Gastrocnemius medialis (tissue), 4 donors: ENCODE data around the gene BMERB1. TPM values are rescaled to one million over a fixed set of nuclear protein-coding genes. Genes with fewer than 3 reads are reported as not detected.
A peak's percentile ranks its signal among the peaks of the same experiment; 100 is the strongest.

Experiments used
- ATAC-seq, 2 donors: fragments of 150-250 bp; one replicate each; pipeline ENCODE4 v1.9.1; 2016
- DNase-seq, 2 donors: peaks; one replicate each; pipeline ENCODE4 v3.0.0-alpha.2; 2019
- H3K27ac ChIP-seq, 4 donors: fragments of 200-600 bp; sonication (generic); 1 replicate in 1 of 4; 2 replicates in 3 of 4; pipeline ENCODE4 v1.5.1; 2016 to 2018; ENCODE audit warnings: mild to moderate bottlenecking in 2 of 4, moderate library complexity in 1 of 4
- H3K27me3 ChIP-seq, 3 donors: fragments of 200-600 bp; sonication (generic) in 2 of 3; 1 replicate in 1 of 3; 2 replicates in 2 of 3; pipeline versions ENCODE4 v1.5.1 to v1.6.0; 2016 to 2019; ENCODE audit warnings: mild to moderate bottlenecking in 1 of 3, moderate library complexity in 1 of 3
- H3K36me3 ChIP-seq, 2 donors: fragments of 200-600 bp; sonication (generic) in 1 of 2; one replicate each; pipeline ENCODE4 v1.5.1; 2017 to 2018
- H3K4me1 ChIP-seq, 2 donors: fragments of 200-600 bp; sonication (generic) in 1 of 2; one replicate each; pipeline ENCODE4 v1.5.1; 2016 to 2017; ENCODE audit warnings: mild to moderate bottlenecking in 2 of 2
- H3K4me3 ChIP-seq, 4 donors: fragments of 200-600 bp; sonication (generic) in 3 of 4; 1 replicate in 1 of 4; 2 replicates in 3 of 4; pipeline ENCODE4 v1.5.1; 2016 to 2019; ENCODE audit warnings: mild to moderate bottlenecking in 2 of 4
- H3K9me3 ChIP-seq, 3 donors: fragments of 200-600 bp; sonication (generic) in 2 of 3; 1 replicate in 1 of 3; 2 replicates in 2 of 3; pipeline ENCODE4 v1.5.1; 2016 to 2019
- POLR2A ChIP-seq, 2 donors: fragments of 450-650 bp; IDR thresholded peaks; one replicate each; pipeline ENCODE4 v1.6.1; 2017; ENCODE audit warnings: antibody characterized with exemption in 2 of 2, mild to moderate bottlenecking in 2 of 2, moderate library complexity in 2 of 2
- in situ Hi-C, 4 donors: fragments of 200-750 bp; cut with MboI; loops; one replicate each; pipeline versions ENCODE4 v1.15.0 to v1.8.0; 2017; ENCODE audit warnings: low sequenced_read_pairs in 4 of 4
- intact Hi-C: fragments of 100-400 bp; cut with DNase I; formaldehyde crosslinking; loops from one replicate; pipeline ENCODE4 v1.15.1; 2023; ENCODE audit warnings: low total_unique reads
- total RNA-seq, 4 donors: library from RNA; depleted of rRNA; stranded (reverse); fragments of >200 nt; gene quantifications; one replicate each; pipeline versions ENCODE4 v1.1.0 to v1.2.3, GENCODE V29; 2016
- TF ChIP-seq, protein P1 (sequence below), 5 experiments: fragments of 450-650 bp in 3 of 5; fragments of 200-600 bp in 2 of 5; sonication (generic) in 2 of 5; IDR thresholded peaks in 4 of 5; conservative IDR thresholded peaks in 1 of 5; 1 replicate in 4 of 5; 2 replicates in 1 of 5; pipeline ENCODE4 v1.5.1; 2016 to 2019; ENCODE audit warnings: antibody characterized with exemption in 5 of 5, mild to moderate bottlenecking in 3 of 5, moderate library complexity in 3 of 5

Gene BMERB1
- total RNA-seq, 4 donors from 2014 or later: 112 to 392 (median 237) TPM

DNA sequence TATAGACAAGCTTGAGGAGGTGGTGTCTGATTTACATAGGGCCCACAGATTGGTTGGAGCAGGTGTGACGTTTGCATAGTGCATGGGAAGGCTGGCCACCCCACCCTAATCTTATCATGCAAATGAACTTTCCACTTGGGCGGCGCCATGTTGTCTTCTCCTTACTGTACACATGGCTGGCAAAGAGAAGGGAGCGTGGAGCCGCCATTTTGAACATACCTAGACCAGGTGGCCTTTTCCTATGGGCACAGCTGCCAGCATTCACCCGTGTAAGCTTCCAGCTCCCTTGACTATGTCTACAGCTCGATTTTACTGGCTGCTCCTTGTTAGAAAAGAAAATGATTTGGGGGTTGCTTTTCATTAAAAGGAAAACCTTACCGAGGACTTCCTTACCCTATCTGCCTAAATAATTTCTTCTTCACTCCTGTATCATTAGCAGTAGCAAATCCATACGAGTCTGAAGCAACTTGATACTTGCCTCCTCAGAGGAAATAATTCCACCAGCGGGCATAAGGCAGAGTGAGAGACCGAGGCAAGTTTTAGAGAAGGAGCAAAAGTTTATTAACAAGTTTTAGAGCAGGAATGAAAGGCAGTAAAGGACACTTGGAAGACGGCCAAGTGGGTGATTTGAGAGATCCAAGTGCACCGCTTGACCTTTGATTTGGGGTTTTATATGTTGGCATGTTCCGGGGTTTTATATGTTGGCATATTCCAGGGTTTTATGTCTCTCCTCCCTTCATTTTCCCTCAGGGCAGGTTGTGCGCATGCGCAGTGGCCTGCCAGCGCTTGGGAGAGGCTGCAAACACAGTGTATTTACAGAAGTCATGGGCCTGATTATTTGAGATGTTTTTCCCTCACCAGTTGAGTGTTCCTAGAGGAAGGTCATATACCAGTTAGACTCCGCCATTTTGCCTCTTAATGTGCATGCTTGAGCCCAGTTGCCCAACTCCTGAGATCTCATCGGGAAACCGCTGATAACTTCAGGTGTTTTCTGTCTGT is 142.9 kb downstream of the BMERB1 start:
- Histone ChIP-seq H3K36me3 (no peaks in the 10 kb centered on the region), H3K4me3 (no peak overlapping the region), H3K27me3 (no peaks in the 10 kb centered on the region), H3K27ac (peak overlapping the region; percentile 70 to 81 (median 75)), H3K9me3 (no peaks in the 10 kb centered on the region), H3K4me1 (peaks cover 17 to 31% of the 10 kb centered on the region in 2 donors)
- in situ Hi-C loops: no loop called here
- ATAC-seq (no peak), DNase-seq (no peak)
- intact Hi-C loops: no loop called here
- TF ChIP-seq, protein P1, sequence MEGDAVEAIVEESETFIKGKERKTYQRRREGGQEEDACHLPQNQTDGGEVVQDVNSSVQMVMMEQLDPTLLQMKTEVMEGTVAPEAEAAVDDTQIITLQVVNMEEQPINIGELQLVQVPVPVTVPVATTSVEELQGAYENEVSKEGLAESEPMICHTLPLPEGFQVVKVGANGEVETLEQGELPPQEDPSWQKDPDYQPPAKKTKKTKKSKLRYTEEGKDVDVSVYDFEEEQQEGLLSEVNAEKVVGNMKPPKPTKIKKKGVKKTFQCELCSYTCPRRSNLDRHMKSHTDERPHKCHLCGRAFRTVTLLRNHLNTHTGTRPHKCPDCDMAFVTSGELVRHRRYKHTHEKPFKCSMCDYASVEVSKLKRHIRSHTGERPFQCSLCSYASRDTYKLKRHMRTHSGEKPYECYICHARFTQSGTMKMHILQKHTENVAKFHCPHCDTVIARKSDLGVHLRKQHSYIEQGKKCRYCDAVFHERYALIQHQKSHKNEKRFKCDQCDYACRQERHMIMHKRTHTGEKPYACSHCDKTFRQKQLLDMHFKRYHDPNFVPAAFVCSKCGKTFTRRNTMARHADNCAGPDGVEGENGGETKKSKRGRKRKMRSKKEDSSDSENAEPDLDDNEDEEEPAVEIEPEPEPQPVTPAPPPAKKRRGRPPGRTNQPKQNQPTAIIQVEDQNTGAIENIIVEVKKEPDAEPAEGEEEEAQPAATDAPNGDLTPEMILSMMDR (IDR thresholded peaks at IDR 0.05 in 4 of 5, conservative IDR thresholded peaks at IDR 0.05 in 1 of 5): no peak
- TF ChIP-seq POLR2A (IDR thresholded peaks at IDR 0.05): no peak

DNA sequence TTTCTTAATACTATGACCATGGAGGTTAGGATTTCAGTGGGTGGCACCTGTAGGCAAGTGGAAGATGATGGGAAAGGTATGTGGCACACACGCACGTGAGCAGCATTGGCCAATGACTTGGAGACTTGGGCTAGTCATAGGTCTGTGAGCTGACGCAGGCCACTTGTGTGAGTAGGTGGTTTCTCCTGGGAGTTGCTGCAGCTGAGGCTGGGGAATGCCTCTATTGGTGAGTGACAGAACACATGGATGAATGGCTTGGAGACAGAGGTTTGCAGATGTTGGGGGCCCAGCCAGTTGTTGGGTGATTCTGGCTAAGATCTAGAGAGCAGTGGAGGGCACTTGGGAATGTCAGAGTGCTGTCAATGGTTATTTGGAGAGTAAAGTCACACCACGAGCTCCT is 144.4 kb downstream of the BMERB1 start:
- Histone ChIP-seq H3K9me3 (no peaks in the 10 kb centered on the region), H3K27me3 (no peaks in the 10 kb centered on the region), H3K36me3 (peaks cover 0 to 11% of the 10 kb centered on the region in 2 donors), H3K27ac (no peak overlapping the region), H3K4me1 (peaks cover 11 to 22% of the 10 kb centered on the region in 2 donors), H3K4me3 (no peak overlapping the region)
- TF ChIP-seq POLR2A (IDR thresholded peaks at IDR 0.05): no peak
- TF ChIP-seq, protein P1 (IDR thresholded peaks at IDR 0.05 in 4 of 5, conservative IDR thresholded peaks at IDR 0.05 in 1 of 5): no peak
- in situ Hi-C loops (no loop called here), intact Hi-C loops (no loop called here)
- DNase-seq (no peak), ATAC-seq (no peak)

DNA sequence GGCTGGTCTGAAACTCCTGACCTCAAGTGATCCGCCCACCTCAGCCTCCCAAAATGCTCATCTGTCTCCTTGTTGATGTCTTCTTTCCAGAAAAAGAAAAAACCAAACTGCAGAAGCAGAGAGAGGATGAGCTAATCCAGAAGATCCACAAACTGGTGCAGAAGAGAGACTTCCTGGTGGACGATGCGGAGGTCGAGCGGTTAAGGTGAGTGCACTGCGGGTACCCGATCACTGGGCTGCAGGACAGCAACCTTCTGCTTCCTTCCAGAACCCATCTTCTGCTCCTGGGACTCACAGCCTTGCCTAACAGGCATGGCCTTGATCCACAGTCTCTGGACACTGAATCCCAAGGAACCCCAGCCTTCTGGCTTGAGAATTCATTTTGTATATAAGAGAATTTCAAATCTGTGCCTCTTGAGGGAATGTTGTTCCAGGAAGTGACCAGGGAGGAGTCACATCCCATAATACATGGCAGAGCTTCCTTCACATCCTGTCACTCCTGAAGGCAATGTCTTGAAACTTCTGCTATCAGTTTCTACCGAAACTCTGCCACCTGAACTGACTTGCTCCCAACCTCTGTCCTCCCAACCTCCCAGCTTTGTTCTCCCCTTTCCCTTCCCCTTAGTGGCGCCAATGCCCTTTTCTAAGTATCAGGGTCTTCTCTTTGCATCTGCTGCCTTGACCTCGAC is 146.9 kb downstream of the BMERB1 start:
- Histone ChIP-seq H3K27ac (peak overlapping the region in 1 of 4 donors; percentile 39), H3K4me3 (no peak overlapping the region), H3K4me1 (peaks cover 5 to 15% of the 10 kb centered on the region in 2 donors), H3K9me3 (peaks cover 0 to 3% (median 0%) of the 10 kb centered on the region in 3 donors), H3K27me3 (no peaks in the 10 kb centered on the region), H3K36me3 (peaks cover 0 to 13% of the 10 kb centered on the region in 2 donors)
- ATAC-seq (no peak), DNase-seq (no peak)
- TF ChIP-seq POLR2A (IDR thresholded peaks at IDR 0.05): no peak
- TF ChIP-seq, protein P1 (IDR thresholded peaks at IDR 0.05 in 4 of 5, conservative IDR thresholded peaks at IDR 0.05 in 1 of 5): no peak
- in situ Hi-C loops (no loop called here), intact Hi-C loops (no loop called here)

DNA sequence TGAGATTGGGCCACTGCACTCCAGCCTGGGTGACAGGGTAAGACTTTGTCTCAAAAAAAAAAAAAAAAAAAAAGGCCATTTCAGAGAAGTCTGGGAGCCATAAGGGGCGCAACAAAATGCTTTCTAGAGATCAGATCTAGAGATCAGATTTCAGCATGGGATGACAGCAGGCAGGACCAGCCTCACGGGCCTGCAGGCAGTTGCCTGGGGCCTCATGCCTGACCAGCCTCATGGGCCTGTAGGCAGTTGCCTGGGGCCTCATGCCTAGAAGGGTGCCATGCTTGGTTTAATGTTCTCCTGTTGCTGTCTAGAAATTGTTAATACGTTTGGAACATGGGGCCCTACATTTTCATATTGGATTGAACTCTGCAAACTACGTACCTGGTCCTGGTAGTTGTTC is 149.1 kb downstream of the BMERB1 start:
- Histone ChIP-seq H3K36me3 (peaks cover 0 to 22% of the 10 kb centered on the region in 2 donors), H3K4me1 (no peaks in the 10 kb centered on the region), H3K27me3 (no peaks in the 10 kb centered on the region), H3K27ac (no peak overlapping the region), H3K4me3 (no peak overlapping the region), H3K9me3 (peaks cover 0 to 3% (median 0%) of the 10 kb centered on the region in 3 donors)
- intact Hi-C loops (no loop called here), in situ Hi-C loops (no loop called here)
- TF ChIP-seq POLR2A (IDR thresholded peaks at IDR 0.05): no peak
- TF ChIP-seq, protein P1 (IDR thresholded peaks at IDR 0.05 in 4 of 5, conservative IDR thresholded peaks at IDR 0.05 in 1 of 5): no peak
- DNase-seq (no peak), ATAC-seq (no peak)
